Femur (tissue), 1 donor: Measurements from ENCODE around the gene LIPH.
A peak's percentile ranks its signal among the peaks of the same experiment; 100 is the strongest.

Experiments used
- DNase-seq: peaks from one replicate; pipeline ENCODE4 v3.0.0-alpha.2; 2017

The LIPH gene

GRCh38 chr3:185539934-185540333 is 12.5 kb downstream of the LIPH start:
- no peak for DNase-seq

DNA sequence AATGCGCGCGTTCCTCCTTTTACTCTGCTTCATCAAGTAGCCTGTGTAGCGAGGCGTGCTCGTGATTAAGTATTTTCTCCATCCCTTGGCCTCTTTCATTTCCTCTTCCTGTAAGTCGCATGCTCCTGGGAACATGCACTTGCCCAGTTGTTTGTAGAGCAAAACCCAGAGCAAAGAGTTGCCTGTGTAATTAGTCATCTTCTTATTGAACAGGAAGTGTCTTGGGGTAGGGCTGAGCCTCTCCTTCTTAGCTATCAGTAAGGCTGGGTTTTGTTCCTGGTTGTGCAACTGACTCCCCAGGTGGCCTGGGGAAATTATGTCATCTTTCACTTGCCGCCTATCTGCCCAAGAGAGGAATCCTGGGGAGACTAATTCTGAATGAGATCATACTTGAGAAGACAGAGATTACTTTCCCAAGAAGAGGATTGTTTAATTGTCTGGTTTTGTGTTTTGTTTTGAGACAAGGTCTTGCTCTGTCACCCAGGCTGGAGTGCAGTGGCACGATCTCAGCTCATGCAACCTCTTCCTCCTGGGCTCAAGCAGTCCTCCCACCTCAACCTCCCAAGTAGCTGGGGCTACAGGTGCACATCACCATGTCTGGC is 14.9 kb downstream of the LIPH start:
- DNase-seq: peak; percentile 19

- no peak for DNase-seq
Observed at GRCh38 chr3:185534511-185534910, 17.9 kb downstream of the LIPH start.

GRCh38 chr3:185532901-185533300 is 19.5 kb downstream of the LIPH start:
- DNase-seq: no peak

- DNase-seq: no peak
Observed at GRCh38 chr3:185530856-185531255, 21.5 kb downstream of the LIPH start.

DNA sequence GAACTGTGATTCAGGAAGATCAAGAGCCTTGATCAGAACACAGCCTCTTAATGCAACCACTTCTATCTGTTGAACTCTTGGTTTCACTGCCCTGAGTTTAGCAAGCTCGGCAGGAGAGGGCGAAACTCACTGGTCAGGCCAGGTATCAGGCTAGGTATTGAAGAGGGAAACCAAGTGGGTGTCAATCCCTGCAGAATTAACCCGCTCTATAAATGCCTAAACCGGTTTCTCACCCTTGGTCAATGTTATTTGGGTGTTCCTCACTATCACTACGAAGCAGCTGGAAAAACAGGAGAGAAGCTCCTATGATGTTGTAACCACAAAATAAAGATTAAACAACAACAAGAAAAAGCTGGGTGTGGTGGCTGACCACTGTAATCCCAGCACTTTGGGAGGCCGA is 23.9 kb downstream of the LIPH start:
- no peak for DNase-seq

DNA sequence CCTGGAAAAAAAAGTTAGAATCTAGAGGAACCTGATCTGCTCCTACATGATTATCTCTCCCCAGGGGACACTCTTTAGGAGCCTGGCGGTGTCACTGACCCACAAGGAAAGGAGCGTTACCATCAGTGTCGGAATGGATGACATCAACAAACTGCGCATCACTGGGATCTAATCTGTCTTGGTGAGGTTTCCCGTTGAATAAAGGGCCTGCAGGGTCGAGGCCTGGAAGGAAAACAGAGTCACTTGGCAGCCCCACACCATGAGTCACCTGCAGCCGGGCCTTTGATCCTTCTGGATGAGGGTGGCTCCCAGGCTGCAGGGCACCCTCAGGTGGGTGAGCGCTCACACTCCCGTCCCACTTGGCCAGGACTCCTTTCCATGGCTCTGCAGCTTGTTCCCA is 25.0 kb downstream of the LIPH start:
- no peak for DNase-seq

- DNase-seq: no peak
Observed at GRCh38 chr3:185526349-185526951, 25.9 kb downstream of the LIPH start.

- DNase-seq: no peak
Observed at GRCh38 chr3:185521349-185522138, 30.8 kb downstream of the LIPH start.

- DNase-seq: no peak
Observed at GRCh38 chr3:185519021-185519420, 33.4 kb downstream of the LIPH start.

DNA sequence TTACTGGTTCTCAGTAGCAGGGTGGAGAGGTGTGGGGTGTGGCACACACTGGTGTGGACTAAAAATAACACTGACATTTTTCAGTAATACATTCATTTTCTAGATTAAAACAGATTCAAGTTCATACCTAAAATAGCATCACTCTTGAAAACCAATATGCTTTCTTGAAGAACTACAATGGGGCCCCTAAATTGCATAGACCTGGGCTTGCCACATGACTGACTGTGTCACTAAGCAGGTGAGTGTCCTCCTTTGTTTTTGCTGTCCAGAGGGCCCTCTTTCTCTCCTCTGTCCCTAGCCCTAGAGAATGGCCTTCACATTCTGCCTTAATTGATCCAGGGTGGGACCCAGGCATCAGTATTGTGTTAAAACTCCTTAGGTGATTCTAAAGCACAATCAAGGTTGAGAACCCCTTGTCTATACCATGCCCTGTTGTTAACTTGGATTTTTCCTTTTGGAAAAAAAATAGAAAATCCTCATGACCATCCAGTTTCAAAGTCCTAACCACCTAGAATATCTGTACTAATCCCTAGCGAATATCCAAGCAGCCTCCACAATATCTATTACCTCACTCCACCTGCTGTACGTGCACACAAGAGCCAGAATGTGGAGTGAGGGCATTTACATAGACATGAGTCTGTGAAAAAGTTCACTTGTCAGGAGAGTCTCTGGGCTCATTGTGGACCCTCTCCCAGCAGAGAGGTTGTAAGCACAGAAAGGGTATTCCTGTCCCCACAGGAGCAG is 34.8 kb downstream of the LIPH start:
- DNase-seq: no peak

GRCh38 chr3:185511711-185512110 is 40.7 kb downstream of the LIPH start:
- no peak for DNase-seq

GRCh38 chr3:185508335-185508991 is 43.9 kb downstream of the LIPH start:
- no peak for DNase-seq

DNA sequence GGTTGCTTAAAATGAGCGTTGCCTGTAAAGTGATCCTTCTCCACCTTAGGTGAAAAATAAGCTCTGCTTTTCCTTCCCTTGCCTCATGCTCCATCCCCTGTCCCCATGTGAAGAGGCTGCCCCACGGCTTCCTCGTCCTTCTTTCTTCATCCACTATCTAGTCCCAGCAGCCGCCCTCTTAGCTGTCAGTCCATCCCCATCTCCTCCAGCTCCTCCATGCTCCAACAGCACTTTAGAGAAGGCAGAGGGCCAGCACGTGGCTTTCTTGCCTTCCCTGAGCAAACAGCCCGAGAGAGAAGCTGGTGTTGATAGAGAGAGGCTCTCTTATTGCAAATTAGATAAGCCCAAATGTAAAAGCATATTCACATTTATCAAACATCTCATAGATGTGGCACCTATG is 44.5 kb downstream of the LIPH start:
- no peak for DNase-seq

DNA sequence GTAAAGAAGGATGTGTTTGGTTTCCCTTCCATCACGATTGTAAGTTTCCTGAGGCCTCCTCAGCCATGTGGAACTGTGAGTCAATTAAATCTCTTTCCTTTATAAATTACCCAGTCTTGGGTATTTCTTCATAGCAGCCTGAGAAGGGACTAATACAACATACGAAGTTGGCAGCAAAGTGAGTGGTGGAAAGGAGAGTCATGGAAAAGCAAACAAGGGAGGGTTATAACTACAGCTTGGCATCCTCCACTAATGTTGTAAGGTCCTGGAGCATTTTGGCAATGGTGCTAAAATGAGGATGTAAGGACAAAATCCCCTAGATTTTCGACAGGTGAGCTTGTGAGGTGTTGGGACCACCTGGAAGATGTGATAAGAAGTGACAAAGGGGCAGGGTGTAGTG is 47.8 kb downstream of the LIPH start:
- no peak for DNase-seq

- DNase-seq: no peak
Observed at GRCh38 chr3:185503521-185503920, 48.9 kb downstream of the LIPH start.

- DNase-seq: no peak
Observed at GRCh38 chr3:185502987-185503386, 49.4 kb downstream of the LIPH start.

DNA sequence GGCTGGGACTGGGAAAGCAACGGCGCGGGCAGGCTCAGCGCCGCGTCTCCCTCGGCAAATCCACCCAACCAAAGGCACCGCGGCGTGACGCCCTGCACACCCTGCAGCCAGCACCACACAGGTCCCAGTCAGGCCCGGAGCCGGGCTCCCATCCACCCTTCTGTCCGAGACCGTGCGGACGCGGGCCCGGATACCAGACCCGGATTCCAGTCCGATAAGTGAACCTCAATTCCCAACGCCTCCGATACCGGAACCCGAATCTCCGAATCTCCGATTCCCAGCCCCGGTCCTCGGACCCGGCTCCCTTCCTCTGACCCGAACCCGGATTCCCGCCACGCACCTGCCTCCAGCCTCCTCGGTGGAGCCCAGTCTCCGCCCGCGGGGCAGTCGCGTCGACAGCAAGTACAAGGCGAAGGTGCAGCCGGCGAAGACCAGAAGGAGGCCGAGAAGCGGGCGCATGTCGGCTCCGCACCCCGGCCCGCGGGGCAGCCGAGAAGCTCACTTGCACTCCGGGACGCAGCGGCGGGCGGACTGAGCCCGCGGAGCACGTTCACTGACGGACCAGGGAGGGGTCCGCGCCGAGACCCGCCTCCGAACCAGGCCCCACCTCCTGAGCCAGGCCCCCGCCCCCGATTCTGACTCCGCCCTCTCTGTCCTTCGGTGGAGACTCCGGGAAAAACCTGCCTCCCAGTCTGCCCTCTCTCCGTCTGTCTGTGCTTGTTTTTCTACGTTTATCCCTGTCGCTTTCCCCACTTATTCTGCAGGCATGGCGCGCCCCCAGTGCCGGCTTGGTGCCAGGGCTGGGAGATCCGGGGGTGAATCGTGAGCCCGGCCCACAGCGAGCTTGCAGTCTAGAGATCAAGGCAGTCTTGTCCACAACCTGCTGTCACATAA is 53.6 kb downstream of the LIPH start, which contains the start of gene TMEM41A:
Gene TMEM41A, minus strand, starts transcription at position 533 of the 894 bp plus-strand sequence. Its CDS starts 74 bp downstream, at position 459.
- DNase-seq: peak; percentile 96

GRCh38 chr3:185490241-185490640 is 62.1 kb downstream of the LIPH start:
- no peak for DNase-seq

DNA sequence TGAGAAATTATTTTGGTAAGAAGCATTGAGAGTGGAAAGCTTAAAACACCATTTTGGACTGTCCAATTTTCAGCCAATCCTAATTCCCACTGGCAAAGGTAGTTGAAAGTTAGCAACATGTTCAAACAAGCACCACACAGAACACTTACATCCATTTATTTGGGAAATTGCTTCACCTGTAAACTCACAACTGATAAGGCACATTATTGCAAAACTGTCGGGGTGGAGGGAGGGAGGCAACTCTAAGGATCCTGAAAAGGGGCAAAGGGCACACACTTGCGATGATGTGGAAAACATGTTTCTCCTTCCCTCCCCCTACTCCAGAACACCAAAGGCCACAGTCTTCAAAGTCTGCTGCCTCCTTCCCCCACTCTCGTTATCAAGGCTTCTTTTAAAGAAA is 62.9 kb downstream of the LIPH start:
- DNase-seq: no peak

GRCh38 chr3:185488465-185488864 is 63.9 kb downstream of the LIPH start:
- no peak for DNase-seq

- no peak for DNase-seq
Observed at GRCh38 chr3:185486394-185486793, 66.0 kb downstream of the LIPH start.
